NT2/D1 (cell line): ENCODE data around the gene C9orf50.

Experiments used
- DNase-seq: peaks from one replicate; pipeline ENCODE4 v3.0.0-alpha.2; 2011; ENCODE audit warnings: low read depth, low spot score
- H3K27me3 ChIP-seq: 2 replicates; pipeline ENCODE4 v1.6.0; 2011; ENCODE audit warnings: mild to moderate bottlenecking; ENCODE audit not compliant: insufficient read length, insufficient read depth
- H3K36me3 ChIP-seq: 2 replicates; pipeline ENCODE4 v1.6.1; 2011; ENCODE audit warnings: mild to moderate bottlenecking, low read length, mixed read lengths; ENCODE audit not compliant: insufficient read depth, insufficient read length
- H3K4me1 ChIP-seq: 2 replicates; pipeline ENCODE4 v1.5.1; 2011; ENCODE audit not compliant: insufficient read depth, insufficient read length
- H3K4me3 ChIP-seq: 2 replicates; pipeline ENCODE4 v1.5.1; 2011; ENCODE audit warnings: low read depth; ENCODE audit not compliant: insufficient read length
- H3K9ac ChIP-seq: 2 replicates; pipeline ENCODE4 v1.6.0; 2011; ENCODE audit warnings: low read depth; ENCODE audit not compliant: insufficient read length
- H3K9me3 ChIP-seq: 2 replicates; pipeline ENCODE4 v1.5.1; 2011; ENCODE audit warnings: mild to moderate bottlenecking, low read length; ENCODE audit not compliant: insufficient read depth
- SUZ12 ChIP-seq: IDR thresholded peaks from 2 replicates; pipeline ENCODE4 v1.6.1; 2011; ENCODE audit not compliant: insufficient read length, insufficient read depth; ENCODE audit errors: extremely low read depth
- YY1 ChIP-seq: IDR thresholded peaks from 2 replicates; pipeline ENCODE4 v1.6.1; 2011; ENCODE audit not compliant: insufficient read length, insufficient read depth
- ZNF274 ChIP-seq: IDR thresholded peaks from 2 replicates; pipeline ENCODE4 v1.6.1; 2011; ENCODE audit warnings: mild to moderate bottlenecking, low read depth, low read length

The C9orf50 gene

GRCh38 chr9:129574911-129575585, 45.9 kb downstream of the C9orf50 start:
- H3K4me1 ChIP-seq, result peaks cover 27% of the 10 kb centered on the region
- no peak for DNase-seq
- peaks cover 15% of the 10 kb centered on the region; the same call in 1 of the 2 replicates for H3K9me3 ChIP-seq
- H3K27me3 ChIP-seq, result no peaks in the 10 kb centered on the region
- no peak for TF ChIP-seq ZNF274
- TF ChIP-seq SUZ12, result no peak
- TF ChIP-seq YY1, result no peak
- no peak overlapping the region for H3K9ac ChIP-seq
- no peaks in the 10 kb centered on the region for H3K36me3 ChIP-seq
- no peak overlapping the region for H3K4me3 ChIP-seq

GRCh38 chr9:129573977-129574376, 46.9 kb downstream of the C9orf50 start:
- peaks cover 36% of the 10 kb centered on the region for H3K4me1 ChIP-seq
- no peak for DNase-seq
- no peaks in the 10 kb centered on the region for H3K27me3 ChIP-seq
- H3K36me3 ChIP-seq, result no peaks in the 10 kb centered on the region
- peaks cover 15% of the 10 kb centered on the region; the same call in 1 of the 2 replicates for H3K9me3 ChIP-seq
- H3K9ac ChIP-seq, result no peak overlapping the region
- H3K4me3 ChIP-seq, result no peak overlapping the region
- TF ChIP-seq ZNF274 (no peak), YY1 (no peak), SUZ12 (no peak)

GRCh38 chr9:129572517-129572916, 48.4 kb downstream of the C9orf50 start:
- TF ChIP-seq ZNF274, result no peak
- Histone ChIP-seq H3K36me3 (no peaks in the 10 kb centered on the region), H3K4me3 (no peak overlapping the region), H3K27me3 (no peaks in the 10 kb centered on the region), H3K9ac (no peak overlapping the region), H3K4me1 (peaks cover 36% of the 10 kb centered on the region), H3K9me3 (peaks cover 15% of the 10 kb centered on the region; the same call in 1 of the 2 replicates)
- no peak for DNase-seq

- peaks cover 15% of the 10 kb centered on the region; the same call in 1 of the 2 replicates for H3K9me3 ChIP-seq
- no peak overlapping the region for H3K4me3 ChIP-seq
- H3K36me3 ChIP-seq, result no peaks in the 10 kb centered on the region
- no peak for DNase-seq
- TF ChIP-seq YY1, result no peak
- no peak for TF ChIP-seq ZNF274
- no peak for TF ChIP-seq SUZ12
- H3K27me3 ChIP-seq, result no peaks in the 10 kb centered on the region
- peak overlapping the region; percentile 21 for H3K9ac ChIP-seq
- peaks cover 36% of the 10 kb centered on the region for H3K4me1 ChIP-seq
Measured at GRCh38 chr9:129572052-129572425, 48.9 kb downstream of the C9orf50 start.

- Histone ChIP-seq H3K9ac (peak overlapping the region; percentile 70), H3K27me3 (no peaks in the 10 kb centered on the region), H3K9me3 (peaks cover 15% of the 10 kb centered on the region; the same call in 1 of the 2 replicates), H3K36me3 (no peaks in the 10 kb centered on the region), H3K4me1 (peaks cover 31% of the 10 kb centered on the region), H3K4me3 (no peak overlapping the region)
- no peak for DNase-seq
- no peak for TF ChIP-seq SUZ12
- TF ChIP-seq ZNF274, result no peak
- no peak for TF ChIP-seq YY1
Measured at GRCh38 chr9:129571298-129572051, 49.4 kb downstream of the C9orf50 start.

GRCh38 chr9:129570450-129571297, 50.2 kb downstream of the C9orf50 start:
- H3K4me3 ChIP-seq, result no peak overlapping the region
- H3K9ac ChIP-seq, result peak overlapping the region; percentile 70
- TF ChIP-seq YY1 (no peak), ZNF274 (no peak), SUZ12 (no peak)
- no peak for DNase-seq
- H3K36me3 ChIP-seq, result no peaks in the 10 kb centered on the region
- peaks cover 15% of the 10 kb centered on the region; the same call in 1 of the 2 replicates for H3K9me3 ChIP-seq
- H3K27me3 ChIP-seq, result no peaks in the 10 kb centered on the region
- H3K4me1 ChIP-seq, result peaks cover 23% of the 10 kb centered on the region
